Transverse colon (tissue), 3 donors: Measurements from ENCODE around the gene GALC.

Experiments used
- EP300 ChIP-seq: sonication (generic); formaldehyde crosslinking; IDR thresholded peaks from one replicate; pipeline ENCODE4 v1.6.1; 2017; ENCODE audit warnings: antibody characterized with exemption, low read depth
- POLR2A ChIP-seq: fragments of 450-650 bp; IDR thresholded peaks from one replicate; pipeline ENCODE4 v1.6.1; 2016; ENCODE audit warnings: antibody characterized with exemption, mild to moderate bottlenecking, moderate library complexity
- TF ChIP-seq, protein P1 (sequence below), 5 experiments: fragments of 200-600 bp in 3 of 5; fragments of 450-650 bp in 2 of 5; sonication (generic) in 3 of 5; IDR thresholded peaks; 1 replicate in 2 of 5; 2 replicates in 3 of 5; pipeline ENCODE4 v1.5.1; 2016 to 2017; ENCODE audit warnings: antibody characterized with exemption in 5 of 5, inconsistent platforms in 3 of 5, mild to moderate bottlenecking in 2 of 5, moderate library complexity in 1 of 5

- TF ChIP-seq, protein P1, sequence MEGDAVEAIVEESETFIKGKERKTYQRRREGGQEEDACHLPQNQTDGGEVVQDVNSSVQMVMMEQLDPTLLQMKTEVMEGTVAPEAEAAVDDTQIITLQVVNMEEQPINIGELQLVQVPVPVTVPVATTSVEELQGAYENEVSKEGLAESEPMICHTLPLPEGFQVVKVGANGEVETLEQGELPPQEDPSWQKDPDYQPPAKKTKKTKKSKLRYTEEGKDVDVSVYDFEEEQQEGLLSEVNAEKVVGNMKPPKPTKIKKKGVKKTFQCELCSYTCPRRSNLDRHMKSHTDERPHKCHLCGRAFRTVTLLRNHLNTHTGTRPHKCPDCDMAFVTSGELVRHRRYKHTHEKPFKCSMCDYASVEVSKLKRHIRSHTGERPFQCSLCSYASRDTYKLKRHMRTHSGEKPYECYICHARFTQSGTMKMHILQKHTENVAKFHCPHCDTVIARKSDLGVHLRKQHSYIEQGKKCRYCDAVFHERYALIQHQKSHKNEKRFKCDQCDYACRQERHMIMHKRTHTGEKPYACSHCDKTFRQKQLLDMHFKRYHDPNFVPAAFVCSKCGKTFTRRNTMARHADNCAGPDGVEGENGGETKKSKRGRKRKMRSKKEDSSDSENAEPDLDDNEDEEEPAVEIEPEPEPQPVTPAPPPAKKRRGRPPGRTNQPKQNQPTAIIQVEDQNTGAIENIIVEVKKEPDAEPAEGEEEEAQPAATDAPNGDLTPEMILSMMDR (IDR thresholded peaks at IDR 0.05) = no peak
- TF ChIP-seq EP300 = no peak
- no peak for TF ChIP-seq POLR2A
These were observed 17.3 kb downstream of the GALC start for GRCh38 chr14:87975636-87976035.
